AG10803 (cell line): Measurements from ENCODE around the gene ANKRD33.

Experiments
- DNase-seq: peaks from one replicate; pipeline ENCODE4 v3.0.0; 2010; ENCODE audit warnings: low read depth
- H3K4me3 ChIP-seq: 2 replicates; pipeline ENCODE4 v1.5.1; 2011; ENCODE audit warnings: mild to moderate bottlenecking, low read length, control low read depth
- CTCF ChIP-seq: conservative IDR thresholded peaks from 2 replicates; pipeline ENCODE4 v1.5.1; 2011; ENCODE audit warnings: mild to moderate bottlenecking, low read length, control low read depth, inconsistent platforms

The ANKRD33 gene

DNA sequence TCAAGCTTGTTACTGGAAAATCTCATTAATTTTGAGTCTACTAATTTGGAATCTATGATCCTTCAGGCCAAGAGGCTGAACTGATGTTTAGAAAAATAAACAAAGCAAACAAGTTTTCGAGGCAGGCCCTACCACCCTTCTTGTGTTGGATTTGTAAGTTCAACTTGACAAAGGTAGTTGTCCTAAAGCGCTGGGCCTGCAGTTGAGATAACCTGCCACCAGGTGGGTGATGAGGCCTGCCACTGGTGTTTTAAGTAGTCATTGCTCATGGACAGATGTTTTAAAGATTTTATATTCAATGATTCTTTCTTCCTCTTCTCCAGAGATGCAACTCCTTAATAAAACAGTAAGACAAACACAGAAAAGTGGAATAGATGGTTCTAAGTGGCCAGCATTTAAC lies 38.8 kb downstream of the ANKRD33 start:
- peak; percentile 26 for DNase-seq
- peak; percentile 50 for TF ChIP-seq CTCF
- no peak overlapping the region for H3K4me3 ChIP-seq

- TF ChIP-seq CTCF, result no peak
- no peak for DNase-seq
- no peak overlapping the region for H3K4me3 ChIP-seq
Observed at GRCh38 chr12:51932218-51933076, 44.5 kb downstream of the ANKRD33 start.

DNA sequence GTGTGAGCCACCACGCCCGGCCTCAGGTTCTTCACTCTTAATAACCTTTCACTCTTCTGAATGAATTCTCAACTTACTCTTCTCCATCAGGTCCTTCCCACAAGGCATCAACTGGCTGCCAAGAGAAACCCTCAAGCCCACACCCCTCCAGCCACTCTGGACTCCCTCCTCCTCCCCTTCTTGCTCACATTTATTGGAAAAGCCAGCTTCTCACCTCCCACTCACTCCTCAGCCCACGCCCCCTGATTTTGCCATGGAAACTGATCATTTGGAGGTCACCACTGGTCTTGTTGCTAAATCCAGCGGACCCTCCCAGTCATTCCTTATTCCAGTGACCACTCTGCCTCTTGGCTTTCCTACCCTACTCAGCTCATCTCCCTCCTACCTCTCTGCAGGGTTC lies 46.2 kb downstream of the ANKRD33 start:
- no peak overlapping the region for H3K4me3 ChIP-seq
- DNase-seq, result no peak
- no peak for TF ChIP-seq CTCF

GRCh38 chr12:51937926-51938325 lies 50.0 kb downstream of the ANKRD33 start:
- DNase-seq, result no peak
- no peak overlapping the region for H3K4me3 ChIP-seq
- no peak for TF ChIP-seq CTCF

GRCh38 chr12:51938726-51939125 lies 50.8 kb downstream of the ANKRD33 start:
- H3K4me3 ChIP-seq, result no peak overlapping the region
- TF ChIP-seq CTCF, result no peak
- DNase-seq, result no peak

DNA sequence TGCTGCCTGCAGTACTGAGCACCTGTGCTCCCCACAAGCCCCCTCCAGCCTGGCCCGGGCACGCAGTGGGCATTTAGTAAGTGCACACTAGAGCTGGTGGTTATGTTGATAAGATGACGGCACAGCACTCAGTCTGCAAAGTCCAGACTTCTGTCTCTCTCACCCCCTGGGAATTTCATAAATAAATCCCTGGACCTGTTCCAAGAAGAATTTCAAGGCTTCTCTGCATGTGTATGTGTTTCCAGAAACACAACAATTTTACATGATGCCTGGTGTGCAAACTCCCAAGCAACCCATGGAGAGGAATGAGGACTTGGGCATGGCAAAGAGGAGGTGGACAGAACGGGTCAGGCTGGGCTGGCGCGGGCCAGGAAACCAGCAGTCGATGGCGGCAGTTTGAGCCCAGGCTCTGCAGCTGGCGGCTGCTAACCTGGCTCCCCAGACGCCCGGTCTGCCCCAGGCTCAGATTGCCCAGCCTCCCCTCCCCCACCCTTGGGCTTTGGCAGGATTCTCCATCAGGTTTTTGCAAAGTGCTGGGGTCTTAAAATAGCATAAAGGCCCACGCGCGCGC lies 53.2 kb downstream of the ANKRD33 start:
- H3K4me3 ChIP-seq, result no peak overlapping the region
- peak; percentile 13 for DNase-seq
- TF ChIP-seq CTCF, result no peak
